Fibroblast of skin of scalp (primary cell): Measurements from ENCODE around the gene PLAGL2. TPM values are rescaled to one million over a fixed set of nuclear protein-coding genes. Genes with fewer than 3 reads are reported as not detected.
A peak's percentile ranks its signal among the peaks of the same experiment; 100 is the strongest.
"Not testable (repeated sequence)": the region's sequence is repeated elsewhere in the genome, so short reads cannot be mapped to it uniquely, and the experiment has no call there.

Source experiments
- DNase-seq: peaks from one replicate; pipeline ENCODE4 v3.0.0-alpha.2; 2013
- polyA plus RNA-seq, 2 experiments: library from polyadenylated mRNA; unstranded; fragments of 120-200 nt; gene quantifications; one replicate each; pipeline ENCODE4 v1.2.1, GENCODE V29; 2013; ENCODE audit not compliant: insufficient read length in 2 of 2

PLAGL2 gene, protein sequence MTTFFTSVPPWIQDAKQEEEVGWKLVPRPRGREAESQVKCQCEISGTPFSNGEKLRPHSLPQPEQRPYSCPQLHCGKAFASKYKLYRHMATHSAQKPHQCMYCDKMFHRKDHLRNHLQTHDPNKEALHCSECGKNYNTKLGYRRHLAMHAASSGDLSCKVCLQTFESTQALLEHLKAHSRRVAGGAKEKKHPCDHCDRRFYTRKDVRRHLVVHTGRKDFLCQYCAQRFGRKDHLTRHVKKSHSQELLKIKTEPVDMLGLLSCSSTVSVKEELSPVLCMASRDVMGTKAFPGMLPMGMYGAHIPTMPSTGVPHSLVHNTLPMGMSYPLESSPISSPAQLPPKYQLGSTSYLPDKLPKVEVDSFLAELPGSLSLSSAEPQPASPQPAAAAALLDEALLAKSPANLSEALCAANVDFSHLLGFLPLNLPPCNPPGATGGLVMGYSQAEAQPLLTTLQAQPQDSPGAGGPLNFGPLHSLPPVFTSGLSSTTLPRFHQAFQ
- polyA plus RNA-seq (2013, experiment 1 of 2; ENCODE audit: insufficient read length): 9.1 TPM
- polyA plus RNA-seq (2013, experiment 2 of 2; ENCODE audit: insufficient read length): 9.3 TPM

DNA sequence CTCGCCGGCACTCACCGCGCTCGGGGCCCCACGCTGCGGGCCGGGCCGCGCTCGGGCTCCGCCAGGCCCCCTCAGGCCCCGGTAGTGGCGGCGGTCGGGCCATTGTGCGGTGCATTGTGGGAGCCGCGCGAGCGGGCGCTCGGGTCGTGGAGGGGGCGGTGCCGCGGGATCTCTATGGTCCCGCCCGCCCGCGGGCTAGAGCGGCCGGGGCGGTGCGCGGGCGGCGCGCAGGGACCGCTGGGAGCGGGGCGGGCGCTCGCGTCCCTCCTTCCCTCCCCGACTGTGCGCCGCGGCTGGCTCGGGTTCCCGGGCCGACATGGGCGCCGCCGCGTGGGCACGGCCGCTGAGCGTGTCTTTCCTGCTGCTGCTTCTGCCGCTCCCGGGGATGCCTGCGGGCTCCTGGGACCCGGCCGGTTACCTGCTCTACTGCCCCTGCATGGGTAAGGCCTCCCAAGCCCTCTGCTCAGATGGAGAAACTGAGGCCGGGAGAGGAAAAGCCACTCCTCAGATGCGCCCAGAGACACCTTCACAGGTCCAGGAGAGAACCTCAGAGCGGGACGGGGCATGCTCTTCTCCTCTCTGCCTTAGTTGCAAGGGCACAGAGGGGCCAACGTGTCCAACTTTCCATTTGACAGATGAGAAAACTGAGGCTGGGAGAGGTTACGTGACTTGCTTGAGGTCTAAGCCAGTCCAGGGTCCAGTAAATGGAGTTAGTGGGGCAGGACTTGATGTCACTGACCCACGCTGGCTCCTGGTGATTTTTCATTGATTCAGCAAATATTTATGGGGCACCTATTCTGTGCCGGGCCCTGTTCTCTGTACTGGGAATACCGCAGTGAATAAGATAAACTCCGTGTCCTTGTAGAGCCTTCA, at the start of gene PLAGL2, which contains the start of gene POFUT1:
TSS of gene PLAGL2 (minus strand) at position 118 of the 873 bp plus-strand sequence. CDS start 5,565 bp downstream, outside the sequence.
TSS of gene POFUT1 (plus strand) at position 255 of the 873 bp plus-strand sequence. CDS start at position 317, 62 bp downstream.
- DNase-seq: peak; percentile 91

DNA sequence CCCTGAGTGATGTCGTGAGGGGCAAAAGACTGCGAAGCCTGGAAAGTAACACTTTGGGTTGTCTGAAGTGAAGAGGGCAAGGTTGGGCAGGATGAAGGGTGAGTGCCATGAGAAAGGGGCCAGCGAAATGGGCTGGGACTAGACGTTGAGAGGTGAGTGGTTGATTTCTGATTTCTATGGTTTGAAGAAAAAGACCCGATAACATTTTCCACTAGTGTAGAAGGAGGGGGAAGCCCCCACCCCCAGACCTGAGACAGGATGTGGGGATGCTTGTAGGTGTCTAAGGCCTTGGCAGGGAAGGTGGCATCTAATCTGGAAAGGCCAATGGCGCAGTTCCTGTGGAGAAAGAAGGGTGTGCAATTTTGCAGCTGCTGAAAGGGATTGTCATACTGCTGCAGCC, 44.6 kb upstream of the PLAGL2 start:
- no peak for DNase-seq

GRCh38 chr20:32251470-32251869, 43.9 kb upstream of the PLAGL2 start:
- no peak for DNase-seq

DNA sequence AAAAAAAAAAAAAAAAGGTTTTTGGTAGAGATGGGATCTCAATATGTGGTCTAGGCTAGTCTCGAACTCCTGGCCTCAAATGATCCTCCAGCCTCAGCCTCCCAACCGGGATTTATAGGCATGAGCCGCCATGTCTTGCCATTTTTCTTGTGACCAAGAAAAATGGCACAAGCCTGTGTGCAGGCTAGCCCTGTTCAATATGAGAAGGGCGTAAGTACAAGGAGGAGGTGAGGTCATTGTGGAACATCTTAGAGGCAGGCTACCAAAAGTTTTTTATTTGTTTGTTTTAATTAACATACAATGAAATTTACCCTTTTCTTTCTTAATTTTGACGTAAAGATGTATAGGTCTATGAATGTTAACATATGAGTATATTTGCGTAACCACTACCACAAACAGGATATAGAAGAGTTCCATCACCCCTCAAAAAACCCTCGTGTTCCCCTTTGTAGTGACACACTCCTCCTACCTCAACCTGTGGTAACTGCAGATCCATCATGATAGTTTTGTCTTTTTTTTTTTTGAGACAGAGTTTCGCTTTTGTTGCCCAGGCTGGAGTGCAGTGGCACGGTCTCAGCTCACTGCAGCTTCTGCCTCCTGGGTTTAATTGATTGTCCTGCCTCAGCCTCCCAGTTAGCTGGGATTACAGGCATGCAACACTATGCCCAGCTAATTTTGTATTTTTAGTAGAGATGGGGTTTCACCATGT, 41.6 kb upstream of the PLAGL2 start:
- DNase-seq: no peak

DNA sequence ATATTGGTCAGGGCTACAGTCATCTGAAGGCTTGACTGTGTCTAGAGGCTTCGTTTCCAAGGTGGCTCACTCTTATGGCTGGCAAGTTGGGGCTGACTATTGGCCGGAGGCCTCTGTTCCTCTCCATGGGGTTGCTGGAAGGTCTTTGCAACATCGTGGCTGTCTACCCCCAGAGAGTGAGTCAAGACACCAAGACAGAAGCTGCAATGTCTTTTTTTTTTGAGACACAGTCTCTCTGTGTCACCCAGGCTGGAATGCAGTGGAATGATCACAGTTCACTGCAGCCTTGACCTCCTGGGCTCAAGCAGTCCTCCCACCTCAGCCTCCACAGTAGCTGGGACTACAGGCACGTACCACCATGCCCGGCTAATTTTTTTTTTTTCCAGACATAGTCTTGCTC, 40.5 kb upstream of the PLAGL2 start:
- DNase-seq: peak; percentile 15

DNA sequence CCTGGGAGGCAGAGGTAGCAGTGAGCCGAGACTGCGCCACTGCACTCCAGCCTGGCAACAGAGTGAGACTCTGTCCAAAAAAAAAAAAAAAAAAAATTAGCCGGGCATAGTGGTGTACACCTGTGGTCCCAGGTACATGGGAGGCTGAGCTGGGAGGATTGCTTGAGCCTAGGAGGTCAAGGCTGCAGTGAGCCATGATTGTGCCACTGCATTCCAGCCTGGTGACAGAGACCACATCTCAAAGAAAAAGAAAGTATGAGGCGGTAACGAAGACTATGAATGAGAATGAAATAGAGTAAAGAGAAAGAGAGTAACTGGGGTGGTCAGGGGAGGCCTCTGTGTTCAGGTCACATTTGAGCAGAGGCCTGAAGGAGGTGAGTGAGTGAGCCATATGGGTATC, 38.7 kb upstream of the PLAGL2 start:
- DNase-seq: not testable (repeated sequence)

- DNase-seq: no peak
Observed at GRCh38 chr20:32244959-32245358, 37.4 kb upstream of the PLAGL2 start.

DNA sequence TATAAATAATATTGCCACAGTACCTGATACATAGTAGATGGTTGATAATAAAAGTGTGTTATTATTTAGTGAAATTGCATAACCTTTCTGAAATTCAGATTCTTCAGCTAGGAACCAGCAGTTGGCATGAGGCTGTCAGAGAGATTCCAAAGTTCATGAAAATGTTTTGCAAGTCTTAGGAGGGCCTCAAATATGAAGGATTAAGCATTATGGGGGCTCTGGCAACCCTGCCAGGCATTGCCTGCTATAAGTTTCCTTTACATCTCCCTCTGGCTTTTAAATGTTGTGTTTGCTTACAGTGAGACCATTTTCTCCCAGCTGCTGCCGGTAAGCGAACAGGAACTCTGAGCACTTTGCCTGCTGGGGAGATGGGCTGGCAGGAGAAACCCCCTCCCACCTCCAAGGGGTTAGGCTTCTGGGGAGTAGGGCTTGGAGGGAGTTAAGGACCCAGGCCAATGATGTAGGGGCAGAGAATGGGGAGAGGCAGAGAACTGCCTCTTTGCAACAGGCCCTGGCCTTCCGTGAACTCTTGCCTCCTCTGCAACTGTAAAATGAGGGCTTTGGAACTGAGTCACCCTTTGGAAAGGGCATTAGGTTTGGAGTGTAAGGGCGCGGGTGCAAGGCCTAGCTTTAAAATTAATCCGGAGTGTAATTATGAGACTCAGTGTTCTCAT, 36.7 kb upstream of the PLAGL2 start:
- DNase-seq: no peak

DNA sequence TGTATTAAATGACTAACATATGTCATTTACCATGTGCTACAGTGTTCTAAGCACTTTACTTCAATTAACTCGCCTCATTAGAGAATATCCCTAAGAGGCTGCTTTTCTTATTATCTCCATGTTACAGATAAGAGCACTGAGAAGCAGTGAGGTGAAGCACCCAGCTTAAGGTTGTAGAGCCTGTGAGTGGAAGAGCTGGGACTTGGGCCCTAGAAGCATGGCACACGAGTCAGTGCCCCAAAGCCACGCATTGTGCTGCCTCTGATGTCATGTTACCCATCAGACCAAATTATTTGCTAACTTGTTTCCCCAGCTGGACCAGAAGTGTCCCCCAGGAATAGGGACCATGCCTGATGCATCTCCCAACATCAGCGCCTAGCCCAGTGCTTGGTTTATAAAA, 34.3 kb upstream of the PLAGL2 start:
- no peak for DNase-seq

DNA sequence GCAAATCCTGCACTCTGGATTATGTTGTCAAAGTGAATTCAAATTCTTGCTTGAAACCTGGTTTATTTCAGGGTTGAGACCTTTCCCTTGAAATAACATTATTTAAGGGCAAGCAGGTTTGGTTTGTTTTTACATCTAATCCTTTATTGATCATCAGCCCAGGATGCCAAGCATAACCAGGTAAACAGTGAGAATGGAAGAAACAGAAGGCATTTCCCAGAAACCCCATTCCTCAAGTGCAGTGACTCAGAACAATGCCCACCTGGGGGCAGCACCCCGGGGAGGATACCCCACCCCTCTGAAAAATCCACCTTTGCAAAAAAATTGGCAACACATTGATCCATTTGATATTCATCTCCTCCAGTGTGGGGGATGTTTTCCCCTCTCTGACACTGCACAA, 32.7 kb upstream of the PLAGL2 start:
- no peak for DNase-seq

DNA sequence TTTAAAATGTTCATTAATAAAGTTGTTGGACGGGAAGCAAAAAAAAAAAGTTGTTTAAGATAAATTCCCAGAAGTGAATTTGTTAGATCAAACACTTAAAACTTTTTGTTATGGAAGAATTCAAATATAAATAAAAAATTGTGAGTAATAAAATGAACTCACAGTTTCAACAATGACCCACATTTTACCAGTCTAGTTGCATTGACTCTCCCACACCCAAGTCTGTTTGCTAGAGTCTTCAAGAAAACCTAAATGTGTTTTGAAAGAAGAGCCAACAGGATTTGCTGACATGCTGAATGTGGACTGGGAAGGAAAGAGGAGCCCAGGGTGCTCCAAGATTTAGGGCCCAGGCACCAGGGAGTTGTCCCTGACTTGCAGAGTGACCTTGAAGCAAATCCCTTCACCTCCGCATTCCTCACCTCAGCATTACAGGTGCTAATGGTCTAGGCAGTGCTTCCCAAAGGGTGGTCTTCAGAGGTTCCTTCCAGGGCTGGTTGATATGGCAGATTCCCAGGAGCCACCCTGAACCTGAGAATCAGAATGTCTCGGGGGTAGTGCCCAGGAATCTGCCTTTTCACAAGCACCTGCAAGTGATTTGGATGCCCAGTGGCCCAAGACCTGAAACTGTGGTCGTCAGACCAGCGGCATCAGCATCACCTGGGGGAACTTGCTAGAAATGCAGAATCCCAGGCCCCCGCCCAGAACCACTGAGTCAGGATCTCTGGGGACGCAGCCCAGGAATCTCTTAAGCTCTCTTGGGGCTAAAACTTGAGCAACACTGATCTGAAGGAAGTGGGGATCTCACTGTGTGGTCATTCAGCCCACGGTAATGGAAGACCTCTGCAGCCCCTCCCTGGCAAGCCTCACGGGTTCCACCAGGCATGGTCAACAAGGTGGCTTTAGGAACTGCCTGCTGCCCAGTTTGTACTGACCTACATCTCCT, 31.2 kb upstream of the PLAGL2 start:
- DNase-seq: no peak

- no peak for DNase-seq
Observed at GRCh38 chr20:32237419-32237818, 29.9 kb upstream of the PLAGL2 start.

DNA sequence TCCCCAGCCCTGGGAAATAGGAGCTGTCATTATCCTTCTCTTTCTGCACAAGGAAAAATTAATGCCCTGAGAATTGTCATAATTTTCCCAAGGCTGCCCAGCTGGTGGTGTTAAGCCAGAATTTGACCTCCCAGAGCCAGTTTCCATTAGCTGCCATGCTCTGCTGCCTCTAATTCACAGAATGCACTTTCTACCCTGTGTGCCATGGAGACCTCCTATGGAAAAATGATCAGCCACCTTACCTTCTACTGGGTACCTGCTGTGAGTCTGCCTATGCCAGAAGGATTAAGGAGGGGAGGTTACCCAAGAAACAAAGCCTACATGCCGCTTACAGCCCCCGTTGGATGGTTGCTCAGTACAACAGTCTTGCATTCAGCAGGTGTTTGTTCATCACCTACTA, 29.3 kb upstream of the PLAGL2 start:
- no peak for DNase-seq

- DNase-seq: no peak
Observed at GRCh38 chr20:32236048-32236533, 28.5 kb upstream of the PLAGL2 start.

DNA sequence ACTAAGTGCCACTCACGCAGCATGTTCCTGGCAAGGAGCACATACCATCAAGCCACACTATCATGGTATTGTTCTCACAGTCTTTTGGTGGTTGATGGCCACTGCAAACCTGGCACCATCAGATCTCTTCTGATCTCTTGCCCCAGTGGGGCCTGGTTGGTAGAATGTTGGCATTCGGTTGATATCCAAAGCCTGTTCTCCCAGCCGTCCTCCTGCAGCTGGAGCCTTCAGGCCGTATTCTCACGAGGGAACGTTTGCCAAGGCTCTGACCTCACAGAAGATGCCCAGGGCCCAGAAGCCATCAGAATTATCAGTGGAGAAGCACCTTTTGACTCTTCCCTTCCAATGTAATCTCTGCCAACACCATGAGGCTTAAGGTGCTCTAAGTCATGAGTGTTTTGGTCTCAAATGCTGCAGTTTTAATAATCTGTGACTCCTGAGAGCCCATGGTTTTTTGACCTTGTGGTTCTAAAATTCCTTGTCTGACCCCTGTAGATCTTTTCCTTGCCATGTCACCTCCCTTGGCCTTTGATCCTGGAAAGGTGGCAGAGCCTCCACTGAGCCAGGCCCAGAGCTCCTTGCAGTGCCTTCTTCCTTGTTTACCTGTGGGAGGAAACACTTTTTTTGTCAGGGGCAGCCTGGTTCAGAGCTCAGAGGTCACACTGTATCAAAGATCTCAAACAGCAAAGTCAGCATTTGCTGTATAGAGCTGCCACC, 27.9 kb upstream of the PLAGL2 start:
- DNase-seq: no peak

- no peak for DNase-seq
Observed at GRCh38 chr20:32234135-32234808, 26.7 kb upstream of the PLAGL2 start.

DNA sequence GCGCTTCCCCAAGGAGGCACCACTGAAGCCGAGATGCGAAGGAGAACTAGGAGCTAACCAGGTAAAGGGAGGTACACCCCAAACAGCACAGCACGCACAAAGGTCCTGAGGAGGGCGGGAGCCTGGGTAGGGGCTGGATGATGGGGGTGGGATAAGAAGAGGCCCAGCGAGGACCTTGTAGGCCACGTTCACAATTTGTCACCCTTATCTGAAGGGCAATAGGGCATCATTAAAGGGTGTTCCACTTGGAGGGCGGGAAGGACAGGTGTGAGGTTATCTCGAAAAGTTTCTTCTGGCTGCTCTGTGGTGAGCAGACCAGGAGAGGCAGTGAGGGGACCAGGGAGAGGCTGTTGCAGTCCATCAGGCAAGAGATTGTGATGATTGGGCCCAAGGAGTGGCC, 25.7 kb upstream of the PLAGL2 start:
- DNase-seq: no peak

DNA sequence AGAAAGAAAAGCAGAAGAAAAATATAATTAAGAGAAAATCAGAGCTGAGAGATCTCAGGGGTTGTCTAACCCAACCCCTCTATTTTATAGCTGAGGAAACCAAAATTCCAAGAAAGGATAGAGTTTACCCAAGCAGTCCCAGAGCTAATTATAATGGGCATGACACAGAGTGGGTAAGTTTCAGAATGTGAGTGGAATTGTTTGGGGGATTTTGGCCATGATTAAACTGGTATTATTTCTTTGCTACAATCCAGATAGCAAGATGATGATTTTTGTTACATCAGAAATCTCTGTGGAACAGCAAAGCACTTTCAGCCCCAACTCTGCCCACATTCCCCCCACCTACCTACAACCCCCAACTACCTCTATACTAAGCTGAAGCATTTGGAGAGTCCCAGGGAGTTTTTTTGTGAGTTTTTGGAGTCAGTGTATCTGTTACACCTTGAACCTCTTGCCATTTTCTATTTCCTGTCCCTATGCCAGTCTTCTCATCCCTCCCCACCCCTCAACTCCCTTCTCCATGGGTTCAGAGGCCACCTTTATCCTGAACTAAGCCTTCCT, 24.9 kb upstream of the PLAGL2 start:
- no peak for DNase-seq

DNA sequence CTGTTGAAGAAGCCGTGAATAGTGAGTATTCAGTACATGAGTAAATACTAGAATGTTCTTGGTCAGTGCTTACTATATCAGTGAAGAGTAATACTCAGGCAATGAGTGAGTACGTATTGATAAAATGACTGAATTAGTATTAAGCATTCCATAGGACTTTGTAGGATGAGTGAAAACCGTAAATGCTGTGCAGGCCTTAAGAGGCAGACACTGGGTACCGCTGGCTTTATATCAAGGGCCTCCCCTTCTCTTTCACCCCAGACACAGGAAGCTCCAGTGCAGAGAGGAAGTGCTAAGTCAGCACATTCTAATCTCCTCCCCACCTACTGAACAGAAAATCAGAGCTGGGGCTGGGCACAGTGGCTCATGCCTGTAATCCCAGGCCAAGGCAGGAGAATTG, 24.3 kb upstream of the PLAGL2 start:
- peak; percentile 13 for DNase-seq
